Neural cell (in vitro differentiated cells): Measurements from ENCODE around the gene MRPS26.

Experiments used
- EP300 ChIP-seq: fragments of 450-650 bp; conservative IDR thresholded peaks from 2 replicates; pipeline ENCODE4 v1.6.1; 2014; ENCODE audit warnings: antibody characterized with exemption, mild to moderate bottlenecking, moderate library complexity; ENCODE audit not compliant: poor library complexity, severe bottlenecking
- RAD21 ChIP-seq: fragments of 450-650 bp; conservative IDR thresholded peaks from 2 replicates; pipeline ENCODE4 v1.6.1; 2014; ENCODE audit warnings: antibody characterized with exemption, mild to moderate bottlenecking, moderate library complexity

- TF ChIP-seq EP300: no peak
- TF ChIP-seq RAD21: no peak
Observed at GRCh38 chr20:3082306-3082951, 36.6 kb downstream of the MRPS26 start.
